HEK293T (cell line): Measurements from ENCODE around the gene FLT3.

Experiments used
- CTCF ChIA-PET: fragments of 350-600 bp; formaldehyde crosslinking; extraction: SDS; loops from one replicate; lab custom pipeline; 2021; ENCODE audit warnings: antibody characterized with exemption, inconsistent platforms; lab: Yijun Ruan, JAX
- POLR2A ChIA-PET: fragments of 350-600 bp; formaldehyde crosslinking; extraction: SDS; loops from one replicate; lab custom pipeline; 2020; ENCODE audit warnings: antibody characterized with exemption, inconsistent platforms; lab: Yijun Ruan, JAX
- DNase-seq: peaks from one replicate; pipeline ENCODE4 v3.0.0; 2012; ENCODE audit warnings: mixed read lengths; ENCODE audit errors: extremely low spot score
- ARNT ChIP-seq: fragments of 450-650 bp; IDR thresholded peaks from 2 replicates; pipeline ENCODE4 v1.6.1; 2017; ENCODE audit warnings: mild to moderate bottlenecking
- BHLHE40 ChIP-seq: fragments of 450-650 bp; IDR thresholded peaks from 2 replicates; pipeline ENCODE4 v1.6.1; 2016; ENCODE audit warnings: mild to moderate bottlenecking, moderate library complexity, borderline replicate concordance
- CTBP1 ChIP-seq: fragments of 450-650 bp; IDR thresholded peaks from 2 replicates; pipeline ENCODE4 v1.6.1; 2016; ENCODE audit warnings: borderline replicate concordance
- ELF4 ChIP-seq: fragments of 450-650 bp; IDR thresholded peaks from 2 replicates; pipeline ENCODE4 v1.6.1; 2017; ENCODE audit warnings: antibody characterized with exemption
- FOXA1 ChIP-seq: fragments of 450-650 bp; IDR thresholded peaks from 2 replicates; pipeline ENCODE4 v1.6.1; 2016; ENCODE audit warnings: mild to moderate bottlenecking
- FOXK2 ChIP-seq: fragments of 450-650 bp; IDR thresholded peaks from 2 replicates; pipeline ENCODE4 v1.6.1; 2016; ENCODE audit warnings: mild to moderate bottlenecking
- FOXM1 ChIP-seq: fragments of 450-650 bp; IDR thresholded peaks from 2 replicates; pipeline ENCODE4 v1.6.1; 2017; ENCODE audit warnings: mild to moderate bottlenecking, borderline replicate concordance
- HDGF ChIP-seq: fragments of 450-650 bp; IDR thresholded peaks from 2 replicates; pipeline ENCODE4 v1.6.1; 2017; ENCODE audit warnings: antibody characterized with exemption, borderline replicate concordance
- L3MBTL2 ChIP-seq: fragments of 450-650 bp; conservative IDR thresholded peaks from 2 replicates; pipeline ENCODE4 v1.6.1; 2016; ENCODE audit warnings: mild to moderate bottlenecking
- LEF1 ChIP-seq: fragments of 450-650 bp; IDR thresholded peaks from 2 replicates; pipeline ENCODE4 v1.6.1; 2017; ENCODE audit warnings: mild to moderate bottlenecking, borderline replicate concordance
- NFRKB ChIP-seq: fragments of 450-650 bp; IDR thresholded peaks from 2 replicates; pipeline ENCODE4 v1.6.1; 2016; ENCODE audit warnings: mild to moderate bottlenecking, moderate library complexity
- PKNOX1 ChIP-seq: fragments of 450-650 bp; IDR thresholded peaks from 2 replicates; pipeline ENCODE4 v1.6.1; 2016
- SP1 ChIP-seq: fragments of 450-650 bp; IDR thresholded peaks from 2 replicates; pipeline ENCODE4 v1.6.1; 2017
- SUZ12 ChIP-seq: fragments of 450-650 bp; IDR thresholded peaks from 2 replicates; pipeline ENCODE4 v1.6.1; 2016; ENCODE audit warnings: mild to moderate bottlenecking
- TARDBP ChIP-seq: fragments of 450-650 bp; IDR thresholded peaks from 2 replicates; pipeline ENCODE4 v1.6.1; 2016
- ZNF384 ChIP-seq: fragments of 450-650 bp; IDR thresholded peaks from 2 replicates; pipeline ENCODE4 v1.6.1; 2016

Gene FLT3

GRCh38 chr13:28136916-28137315 lies 36.5 kb upstream of the FLT3 start:
- TF ChIP-seq CTBP1: no peak
- no peak for TF ChIP-seq FOXK2
- TF ChIP-seq SP1: no peak
- no peak for TF ChIP-seq ARNT
- no peak for TF ChIP-seq PKNOX1
- no peak for TF ChIP-seq NFRKB
- no peak for TF ChIP-seq SUZ12
- no peak for TF ChIP-seq BHLHE40
- no peak for TF ChIP-seq FOXA1
- POLR2A ChIA-PET: interaction anchor here (0.9 kb wide), 1 partner anchor 92 kb away, joined by 3 read pairs; no protein-coding TSS in a partner anchor
- no peak for DNase-seq
- CTCF ChIA-PET: no interaction called here

DNA sequence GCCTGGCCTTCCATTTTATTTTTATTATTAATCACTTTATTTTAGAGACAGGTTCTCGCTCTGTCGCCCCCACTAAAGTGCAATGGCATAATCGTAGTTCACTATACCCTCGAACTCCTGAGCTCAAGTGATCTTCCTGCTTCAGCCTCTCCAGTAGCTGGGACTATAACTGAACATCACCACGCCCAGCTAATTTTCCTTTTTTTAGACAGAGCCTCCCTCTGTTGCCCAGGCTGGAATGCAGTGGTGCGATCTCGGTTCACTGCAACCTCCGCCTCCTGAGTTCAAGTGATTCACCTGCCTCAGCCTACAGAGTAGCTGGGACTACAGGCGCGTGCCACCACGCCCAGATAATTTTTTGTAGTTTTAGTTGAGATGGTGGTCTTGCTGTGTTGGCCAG lies 31.3 kb upstream of the FLT3 start:
- POLR2A ChIA-PET: no interaction called here
- CTCF ChIA-PET: no interaction called here
- no peak for DNase-seq
- TF ChIP-seq PKNOX1 (no peak), ELF4 (no peak), SP1 (no peak), NFRKB (no peak), FOXA1 (no peak), LEF1 (no peak), ZNF384 (no peak), CTBP1 (no peak), ARNT (no peak), L3MBTL2 (no peak), HDGF (no peak), BHLHE40 (no peak), FOXM1 (no peak)

DNA sequence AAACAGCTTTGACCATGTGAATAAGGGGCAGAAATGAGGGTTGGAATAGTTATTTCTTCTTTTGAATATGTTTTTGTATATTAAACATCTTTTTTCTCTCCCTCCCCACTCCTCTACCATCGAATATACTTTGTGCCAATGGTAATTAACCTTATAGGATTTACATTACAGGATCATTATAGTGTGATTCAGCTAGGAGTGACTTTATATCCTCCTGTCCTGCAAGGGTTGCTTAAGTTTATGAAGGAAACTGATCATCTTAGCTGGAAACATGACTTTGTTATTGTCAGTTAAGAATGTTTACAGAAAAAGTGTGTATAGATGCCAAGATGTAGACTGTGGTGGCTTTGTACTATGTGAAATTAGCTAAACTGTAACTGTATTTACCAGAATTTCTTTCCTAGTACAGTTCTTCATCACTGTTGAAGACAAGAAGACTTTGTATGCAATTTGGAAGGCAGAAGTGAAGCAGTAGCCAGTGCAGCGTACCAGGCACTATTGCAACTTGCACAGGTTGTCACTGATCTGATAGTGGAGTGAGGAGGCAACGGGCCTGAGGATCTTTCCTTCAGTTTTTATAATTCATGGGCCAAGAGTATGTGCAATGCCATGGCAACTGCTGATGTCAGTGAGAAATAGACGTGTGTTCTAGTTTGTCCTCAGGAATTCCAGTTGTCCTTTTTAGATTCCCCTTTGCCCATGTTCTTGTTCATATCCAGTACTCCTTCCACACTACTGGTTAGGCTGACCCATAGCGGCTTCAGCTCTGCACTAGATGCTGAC lies 29.7 kb upstream of the FLT3 start:
- ChIA-PET POLR2A (no interaction called here), CTCF (no interaction called here)
- TF ChIP-seq BHLHE40 (no peak), SUZ12 (no peak), CTBP1 (no peak), SP1 (no peak), L3MBTL2 (no peak), PKNOX1 (no peak), HDGF (no peak), FOXM1 (no peak), ARNT (no peak), FOXA1 (no peak), ZNF384 (no peak)
- no peak for DNase-seq

GRCh38 chr13:28128926-28129325 lies 28.6 kb upstream of the FLT3 start:
- no peak for DNase-seq
- ChIA-PET CTCF (no interaction called here), POLR2A (no interaction called here)
- no peak for TF ChIP-seq FOXK2
- no peak for TF ChIP-seq PKNOX1
- no peak for TF ChIP-seq L3MBTL2
- no peak for TF ChIP-seq NFRKB

- POLR2A ChIA-PET: no interaction called here
- DNase-seq: no peak
- CTCF ChIA-PET: no interaction called here
- no peak for TF ChIP-seq HDGF
- TF ChIP-seq LEF1: no peak
- no peak for TF ChIP-seq FOXM1
- TF ChIP-seq CTBP1: no peak
- TF ChIP-seq PKNOX1: no peak
- no peak for TF ChIP-seq BHLHE40
- no peak for TF ChIP-seq FOXA1
- no peak for TF ChIP-seq FOXK2
- TF ChIP-seq L3MBTL2: no peak
- no peak for TF ChIP-seq ELF4
- no peak for TF ChIP-seq ZNF384
- no peak for TF ChIP-seq SP1
- no peak for TF ChIP-seq TARDBP
- no peak for TF ChIP-seq ARNT
- TF ChIP-seq NFRKB: no peak
Measured at GRCh38 chr13:28128030-28128429, 27.7 kb upstream of the FLT3 start.
